ENCODE measurements around the gene FAM131C.
A peak's percentile ranks its signal among the peaks of the same experiment; 100 is the strongest.
"Not testable (repeated sequence)": the region's sequence is repeated elsewhere in the genome, so short reads cannot be mapped to it uniquely, and the experiment has no call there.

FAM131C gene

DNA sequence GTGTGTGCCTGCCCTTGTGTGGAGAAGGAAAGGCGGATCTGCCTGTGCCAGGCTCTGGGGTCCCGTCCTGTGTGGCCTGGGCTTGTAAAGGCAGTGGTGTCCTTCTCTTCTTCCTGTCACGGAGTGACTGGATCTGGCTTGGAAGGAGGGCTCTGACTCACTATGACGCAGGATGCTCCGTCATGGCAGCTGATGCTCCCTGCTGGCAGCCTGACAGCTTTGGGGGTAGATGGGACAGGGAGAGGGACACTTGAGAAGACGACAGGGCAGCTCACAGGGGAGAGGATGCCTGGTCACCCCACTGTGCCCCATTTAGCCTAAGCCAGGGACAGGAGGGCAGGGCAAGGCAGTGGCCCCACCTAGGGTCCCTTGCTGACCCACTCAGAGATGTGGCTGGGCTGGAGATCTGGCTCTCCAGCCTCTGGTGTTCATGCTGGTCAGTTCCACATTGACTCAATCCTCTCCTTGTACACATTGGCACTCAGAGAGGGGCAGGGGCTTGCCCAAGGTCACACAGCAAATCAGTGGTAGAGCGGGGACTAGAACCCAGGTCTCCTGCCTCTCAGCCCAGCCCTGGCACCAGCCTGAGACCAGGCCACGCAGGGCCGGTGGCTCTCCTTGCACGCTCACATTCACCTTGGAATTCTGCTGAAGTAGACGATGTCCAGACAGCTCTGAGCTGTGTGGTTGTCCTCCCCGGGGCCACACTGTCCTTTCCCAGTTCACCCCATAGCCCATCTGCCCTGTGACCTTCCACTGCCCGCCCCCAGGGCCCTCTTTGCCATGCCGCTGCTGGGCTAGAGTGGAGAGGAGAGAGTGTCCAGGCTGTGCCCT is 2.8 kb upstream of the FAM131C start:
- peak; percentile 95 for DNase-seq

DNA sequence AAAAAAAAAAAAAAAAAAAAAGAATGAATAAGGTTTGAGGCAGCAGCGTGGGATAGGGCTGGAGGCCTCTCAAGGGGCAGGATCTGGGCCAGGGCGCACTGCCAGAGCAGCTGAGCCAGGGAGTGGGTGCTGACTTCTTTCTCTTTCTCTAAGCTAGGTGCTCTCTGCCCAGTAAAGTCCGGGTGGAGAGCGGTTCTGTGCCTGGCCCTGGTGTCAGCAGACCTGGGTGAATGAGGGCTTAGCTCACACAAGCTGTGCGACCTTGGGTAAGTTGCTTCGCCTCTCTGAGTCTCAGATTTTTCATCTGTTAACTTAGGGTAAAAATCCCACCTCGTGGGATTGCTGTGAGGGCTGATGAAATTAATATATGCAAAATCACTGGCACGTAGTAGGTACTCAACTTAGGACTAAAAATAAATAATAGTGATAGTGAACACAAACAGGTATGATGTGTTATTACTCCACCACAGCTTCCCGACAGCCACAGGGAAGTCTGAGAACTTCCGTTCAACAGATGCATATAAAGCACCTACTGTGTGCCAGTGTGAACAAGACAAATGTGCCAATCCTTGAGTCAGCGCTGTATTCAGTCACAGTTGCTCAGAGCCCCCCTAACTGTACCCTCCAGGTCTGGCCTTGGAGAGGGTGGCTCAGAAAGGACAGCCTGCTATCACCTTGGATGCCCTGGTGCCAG is 2.0 kb upstream of the FAM131C start:
- DNase-seq: peak; percentile 74

DNA sequence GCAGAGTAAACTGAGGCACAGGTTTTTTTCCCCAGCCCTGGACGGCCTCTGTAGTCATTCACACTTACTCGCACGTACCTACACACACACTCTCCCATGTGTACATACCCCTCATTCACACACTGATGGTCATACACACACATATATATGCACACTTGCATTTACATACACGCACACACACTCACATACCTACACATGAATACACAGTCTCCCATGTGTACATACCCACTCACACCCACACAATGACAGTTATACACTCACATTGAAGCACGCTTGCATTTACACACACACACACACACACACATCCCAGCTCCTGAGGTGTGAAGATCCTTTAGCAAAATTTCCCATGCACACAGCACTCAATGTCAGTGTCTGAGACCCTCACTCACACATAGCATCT is 766 bp upstream of the FAM131C start:
- no peak for DNase-seq

GRCh38 chr1:16072616-16073484 is 601 bp downstream of the FAM131C start:
- peak; percentile 27 for DNase-seq

DNA sequence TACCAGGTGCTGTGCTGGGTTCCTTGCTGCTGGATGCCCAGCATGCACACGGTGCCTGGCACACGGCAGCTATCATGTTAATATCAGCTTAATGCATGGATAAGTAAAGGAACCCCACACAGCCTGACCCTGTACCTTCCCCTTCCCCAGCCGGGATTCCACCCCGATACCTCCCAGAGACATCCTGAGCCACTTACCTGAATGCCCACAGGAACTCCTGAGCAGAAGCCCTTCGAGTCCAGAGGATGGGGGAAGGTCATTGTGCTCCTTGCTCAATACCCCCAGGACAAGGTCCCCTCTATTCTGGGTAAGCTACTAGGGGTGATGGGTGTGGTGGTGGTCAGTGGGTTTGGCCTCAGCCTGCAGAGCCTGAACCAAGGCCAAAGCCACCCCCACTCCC is 1.4 kb downstream of the FAM131C start:
- DNase-seq: no peak

DNA sequence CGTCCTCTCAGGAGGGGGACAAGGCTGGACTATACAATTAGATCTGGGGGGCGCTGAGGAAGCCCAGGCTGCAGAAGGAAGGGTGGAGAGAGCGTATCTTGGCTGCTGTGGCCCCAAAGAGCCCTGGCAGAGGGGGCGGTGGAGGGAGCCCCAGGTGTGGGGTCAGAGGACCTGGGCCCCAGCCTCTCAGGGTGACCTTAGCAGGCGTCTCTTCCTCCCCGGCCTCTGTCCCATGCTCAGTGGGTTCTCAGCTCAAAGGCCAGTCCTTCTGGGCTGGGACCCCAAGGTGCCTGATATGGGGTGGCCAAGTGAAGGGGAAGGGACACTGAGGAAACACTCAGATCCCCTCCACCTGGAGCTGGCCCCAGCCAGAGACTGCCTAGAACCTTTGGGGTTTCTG is 1.8 kb downstream of the FAM131C start:
- no peak for DNase-seq

- no peak for DNase-seq
These were observed 2.7 kb downstream of the FAM131C start for GRCh38 chr1:16070640-16071355.

- peak; percentile 46 for DNase-seq
These were observed 4.8 kb downstream of the FAM131C start for GRCh38 chr1:16068356-16069270.

DNA sequence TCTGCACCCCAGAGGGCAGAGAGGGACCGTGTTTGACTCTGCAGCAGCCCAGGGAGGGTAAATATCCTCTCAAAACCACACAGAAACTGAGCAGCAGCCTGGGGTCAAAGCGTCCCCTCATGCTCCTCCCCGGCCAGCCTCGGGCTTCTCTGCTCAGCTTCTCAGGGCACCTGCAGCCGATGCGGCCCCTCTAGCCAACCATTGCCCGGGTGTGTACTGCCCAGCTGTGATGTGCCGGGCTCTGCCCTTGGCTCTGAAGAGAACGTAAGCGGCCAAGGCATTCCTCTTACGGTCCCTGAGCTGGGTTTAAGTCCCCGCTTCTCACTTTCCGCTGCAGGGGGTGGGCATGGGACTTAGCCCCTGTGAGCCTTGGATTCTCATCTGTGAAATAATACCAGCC is 5.5 kb downstream of the FAM131C start:
- DNase-seq: no peak

DNA sequence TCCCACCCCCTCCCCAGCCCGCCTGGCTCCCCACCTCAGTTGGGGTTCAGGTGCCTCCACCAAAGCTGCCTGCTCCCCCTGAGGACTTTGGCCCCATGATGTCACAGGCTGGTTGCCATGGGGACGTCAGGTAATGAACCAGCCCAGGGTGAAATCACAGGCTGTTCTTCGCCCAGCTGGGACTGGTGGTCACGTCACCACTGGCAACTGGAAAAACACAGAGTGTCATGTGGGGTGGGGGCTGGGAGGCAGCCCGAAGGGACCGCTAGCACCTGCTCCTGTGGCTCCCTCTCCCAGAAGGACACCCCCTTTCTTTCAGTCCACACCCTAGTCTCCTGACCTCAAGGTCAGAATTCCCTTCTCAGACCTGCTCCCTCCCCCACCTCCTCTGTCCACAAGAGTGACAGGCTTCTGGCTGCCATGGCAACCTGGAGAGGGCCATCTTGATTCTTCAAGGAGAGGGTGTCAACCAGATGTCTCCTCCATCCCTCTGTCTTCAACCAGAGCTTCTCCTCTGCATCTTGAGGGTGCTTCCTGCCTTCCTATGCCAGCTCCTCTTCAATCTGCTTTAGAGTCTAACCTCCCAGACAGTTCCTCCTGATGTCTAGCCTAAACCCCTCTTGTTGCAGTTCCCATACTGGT is 6.2 kb downstream of the FAM131C start:
- DNase-seq: no peak

GRCh38 chr1:16066245-16066644 is 7.2 kb downstream of the FAM131C start:
- no peak for DNase-seq

DNA sequence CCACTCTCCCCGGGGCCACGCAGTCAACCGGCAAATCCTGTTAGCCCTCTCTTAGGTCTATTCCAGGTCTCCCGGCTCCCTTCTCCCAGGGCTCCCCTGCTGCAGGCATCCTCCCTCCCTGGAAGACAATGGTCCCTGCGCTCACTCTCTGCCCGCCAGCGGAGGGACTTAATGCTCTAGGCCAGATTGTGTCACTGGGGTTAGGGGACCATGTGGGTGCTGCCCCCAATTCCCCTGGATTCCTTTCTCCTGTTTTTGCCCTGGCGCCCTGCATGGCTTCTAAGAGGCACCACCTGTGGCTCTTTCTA is 8.2 kb downstream of the FAM131C start:
- no peak for DNase-seq

DNA sequence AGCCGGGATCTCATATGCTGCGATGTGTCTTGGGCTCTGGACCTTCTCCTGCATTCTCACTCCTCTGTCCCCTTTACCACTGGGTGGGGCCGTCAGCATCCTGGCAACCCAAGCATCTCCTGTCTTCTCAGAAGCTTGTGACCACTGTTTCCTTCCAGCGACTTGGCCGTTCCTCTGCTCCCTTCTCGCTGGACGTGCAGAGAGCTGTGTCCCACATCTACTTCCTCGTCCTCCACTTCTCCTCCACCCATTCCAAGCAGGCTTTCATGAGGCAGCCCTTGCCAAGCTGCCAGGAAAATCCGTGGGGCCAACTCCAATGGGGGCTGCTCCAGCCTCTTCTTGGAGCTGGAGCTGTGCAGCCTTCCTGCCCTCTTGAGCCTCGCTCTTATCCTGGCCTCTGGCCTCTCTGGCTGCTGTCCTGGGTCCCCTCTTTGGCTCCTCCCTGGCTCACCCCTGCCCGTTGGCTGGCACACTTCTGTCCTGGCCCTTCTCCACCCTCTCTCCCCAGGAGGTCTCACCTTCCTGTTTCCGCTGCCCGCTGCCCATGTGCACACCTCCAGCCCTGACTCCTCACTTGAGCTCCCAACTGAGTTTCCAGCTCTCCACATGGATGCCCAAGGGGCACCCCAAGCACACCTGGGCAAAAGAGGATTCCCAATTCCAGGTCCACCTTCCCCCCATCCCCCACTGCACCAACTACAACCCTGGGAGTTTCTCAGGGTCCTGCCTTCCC is 8.7 kb downstream of the FAM131C start:
- DNase-seq: no peak

DNA sequence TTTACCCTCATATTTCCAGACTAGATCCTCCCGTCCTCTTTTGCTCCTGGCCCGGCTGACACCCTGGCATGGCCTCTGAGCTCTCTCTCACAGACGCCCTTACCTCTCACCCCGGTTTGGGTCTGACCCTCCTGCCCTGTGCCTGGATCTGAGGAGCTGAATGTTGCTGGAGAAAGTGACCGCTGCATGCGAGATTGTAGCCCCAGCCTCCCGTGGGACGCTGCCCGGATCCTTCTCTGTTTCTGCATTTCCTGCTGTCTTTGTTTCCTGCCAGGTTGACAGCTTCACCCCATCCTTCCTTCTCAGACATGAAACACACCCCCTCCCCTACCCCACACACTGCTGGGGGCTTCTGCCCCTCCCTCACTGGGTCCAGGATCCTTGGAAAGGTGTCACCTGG is 9.5 kb downstream of the FAM131C start:
- DNase-seq: no peak

DNA sequence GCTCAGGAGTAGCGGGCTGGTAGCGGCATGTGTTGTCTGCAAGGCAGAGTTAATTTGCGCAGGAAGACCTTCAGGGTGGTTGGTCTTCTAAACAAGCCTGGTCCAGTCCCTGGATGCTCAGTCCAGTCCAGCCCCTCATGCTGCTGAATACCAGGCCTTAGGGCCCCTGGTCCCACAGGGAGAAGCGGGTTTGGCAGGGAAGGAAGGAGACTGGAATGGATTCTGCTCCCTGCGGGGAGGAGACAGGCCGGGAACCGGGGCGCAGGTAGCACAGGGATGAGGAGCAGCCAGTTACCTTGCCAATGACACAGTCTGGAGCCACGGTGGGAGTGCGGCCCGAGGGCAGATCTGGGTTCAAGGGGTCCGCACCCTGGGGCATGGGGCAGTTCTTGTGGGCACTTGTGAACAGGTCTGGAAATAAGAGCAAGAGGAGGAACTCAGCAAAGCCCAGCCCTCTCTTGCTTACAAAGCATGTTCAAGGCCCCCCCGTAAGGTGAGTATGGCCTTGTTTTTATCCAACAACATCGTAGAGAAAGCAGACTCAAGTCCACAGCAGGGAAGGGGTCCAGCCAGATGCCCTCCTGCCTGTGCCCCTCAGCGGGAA is 10.1 kb downstream of the FAM131C start:
- no peak for DNase-seq

DNA sequence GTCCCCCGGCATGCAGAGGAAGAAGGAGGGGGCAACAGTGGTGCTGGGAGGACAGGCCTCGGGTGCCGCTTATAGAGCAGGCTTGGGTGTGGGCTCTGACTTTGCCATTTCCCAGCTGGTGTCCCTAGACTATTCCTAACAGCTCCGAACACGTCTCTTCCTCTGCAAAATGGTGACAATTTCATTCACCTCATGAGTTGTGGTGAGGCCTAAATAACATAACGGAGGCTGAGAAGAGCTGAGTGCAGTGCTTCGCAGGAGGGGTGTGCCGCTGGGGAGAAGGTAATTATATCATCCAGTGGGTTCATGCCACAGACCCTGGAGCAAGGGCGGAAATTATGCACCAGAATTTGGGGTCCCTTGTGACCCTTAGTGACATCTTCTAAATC is 10.8 kb downstream of the FAM131C start:
- DNase-seq: not testable (repeated sequence)

GRCh38 chr1:16061989-16062686 is 11.3 kb downstream of the FAM131C start:
- not testable (repeated sequence) for DNase-seq

DNA sequence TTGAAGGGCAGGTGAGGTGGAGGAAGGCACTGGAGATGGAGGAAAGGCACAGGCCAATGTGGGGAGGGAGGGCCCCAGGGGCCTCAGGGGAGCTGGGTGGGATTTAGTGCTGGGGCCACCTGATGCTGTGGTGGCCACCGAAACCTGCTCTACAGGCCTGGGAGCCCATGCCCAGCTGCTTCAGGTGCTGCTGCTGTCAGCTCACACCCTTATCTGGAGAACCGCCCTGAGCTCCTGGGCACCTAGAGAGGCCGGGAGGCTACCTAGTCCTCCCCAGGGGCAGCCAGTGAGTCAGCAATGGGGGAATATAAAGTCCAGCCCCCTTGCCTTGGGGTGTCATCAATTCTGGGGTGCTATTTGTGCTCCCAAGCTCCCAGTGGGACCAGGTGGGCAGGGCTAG is 12.2 kb downstream of the FAM131C start:
- DNase-seq: no peak

DNA sequence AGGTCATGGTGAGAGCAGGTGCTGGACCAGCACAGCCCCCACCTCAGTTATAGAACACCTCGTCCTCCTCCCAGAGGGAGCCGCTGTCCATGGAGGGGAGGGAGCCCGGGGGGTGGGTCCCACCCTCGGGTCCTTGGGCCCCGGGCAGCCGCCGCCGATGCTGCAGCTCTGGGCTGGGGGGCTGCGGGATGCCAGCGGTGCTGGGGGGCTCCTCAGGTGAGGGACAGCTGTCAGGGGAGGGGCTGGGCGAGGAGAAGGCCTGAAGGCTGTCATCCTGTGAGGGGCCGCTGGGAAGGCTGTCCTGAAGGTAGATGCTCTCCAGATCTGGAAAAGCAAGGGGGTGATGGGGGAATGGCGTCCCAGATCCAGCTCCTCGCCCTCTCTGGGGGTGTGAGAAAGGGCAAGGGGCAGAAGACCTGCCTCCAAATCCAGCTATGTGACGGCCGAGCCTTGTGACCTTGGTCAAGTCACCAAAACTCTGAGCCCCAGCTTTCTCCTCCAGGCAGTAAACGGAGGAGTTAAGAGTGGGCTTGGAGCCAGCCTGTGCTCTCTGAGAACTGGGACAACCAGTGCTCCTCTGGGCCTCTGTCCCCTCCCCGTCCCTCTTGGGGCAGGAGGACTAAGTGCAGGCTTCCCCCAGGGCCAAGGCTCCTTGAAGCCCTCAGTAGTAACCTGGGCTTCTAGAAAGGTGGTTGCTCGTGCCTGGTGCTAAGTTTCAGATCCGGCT is 14.9 kb downstream of the FAM131C start:
- DNase-seq: not testable (repeated sequence)

Data from EL (cell line).